GM21526 (cell line): ENCODE results near the gene RUSF1.

Source experiments
- ATAC-seq: cut with Tn5 transposase; IDR thresholded peaks from one replicate; pipeline ENCODE4 v1.9.1; 2021; ENCODE audit warnings: moderate library complexity; ENCODE audit not compliant: unreplicated experiment, low FRiP score

The RUSF1 gene

GRCh38 chr16:31473264-31473984 is 34.8 kb downstream of the RUSF1 start:
- ATAC-seq = no peak

- ATAC-seq = no peak
Measured at GRCh38 chr16:31472709-31473203, 35.4 kb downstream of the RUSF1 start.

GRCh38 chr16:31471875-31472708 is 36.1 kb downstream of the RUSF1 start, which contains the start of gene TGFB1I1:
Gene TGFB1I1, plus strand, starts transcription at chr16:31472152. Its CDS starts 37 bp downstream, at chr16:31472189.
- ATAC-seq = no peak

GRCh38 chr16:31471241-31471874 is 36.8 kb downstream of the RUSF1 start:
- ATAC-seq = no peak

- ATAC-seq = no peak
Measured at GRCh38 chr16:31470615-31471014, 37.6 kb downstream of the RUSF1 start.

- ATAC-seq = no peak
Measured at GRCh38 chr16:31467858-31468257, 40.3 kb downstream of the RUSF1 start.

- no peak for ATAC-seq
Measured at GRCh38 chr16:31467151-31467773, 40.9 kb downstream of the RUSF1 start.

- ATAC-seq = no peak
Measured at GRCh38 chr16:31466381-31466841, 41.8 kb downstream of the RUSF1 start.

GRCh38 chr16:31465788-31466370 is 42.3 kb downstream of the RUSF1 start:
- ATAC-seq = no peak

- ATAC-seq = no peak
Measured at GRCh38 chr16:31464781-31465260, 43.4 kb downstream of the RUSF1 start.

- ATAC-seq = no peak
Measured at GRCh38 chr16:31464348-31464769, 43.8 kb downstream of the RUSF1 start.

- ATAC-seq = no peak
Measured at GRCh38 chr16:31461921-31462804, 46.0 kb downstream of the RUSF1 start.

GRCh38 chr16:31461201-31461920 is 46.8 kb downstream of the RUSF1 start:
- no peak for ATAC-seq

- no peak for ATAC-seq
Measured at GRCh38 chr16:31460582-31461002, 47.6 kb downstream of the RUSF1 start.

GRCh38 chr16:31459687-31460581 is 48.3 kb downstream of the RUSF1 start:
- ATAC-seq = peak; percentile 62

GRCh38 chr16:31458844-31459686 is 49.1 kb downstream of the RUSF1 start, which contains the start of gene ARMC5:
Gene ARMC5, plus strand, starts transcription at chr16:31459501. Its CDS starts 24 bp downstream, at chr16:31459525.
- peak; percentile 73 for ATAC-seq
